H1 (cell line): ENCODE data around the gene ERC1. TPM values are rescaled to one million over a fixed set of nuclear protein-coding genes. Genes with fewer than 3 reads are reported as not detected.

Experiments
- CTCF ChIA-PET: fragments of 300-600 bp; sonication (Branson Sonifier 250); formaldehyde crosslinking; loops from one replicate; lab custom pipeline; 2021; ENCODE audit not compliant: partially characterized antibody; lab: Charles Lee
- POLR2A ChIA-PET: fragments of 300-600 bp; sonication (Branson Sonifier 250); formaldehyde crosslinking; loops from one replicate; lab custom pipeline; 2021; ENCODE audit warnings: inconsistent platforms; ENCODE audit not compliant: partially characterized antibody; lab: Charles Lee
- DNase-seq, 2 experiments: peaks; one replicate each; pipeline versions ENCODE4 v3.0.0 to v3.0.0-alpha.2; 2010 to 2022; ENCODE audit warnings: low spot score in 2 of 2, low read depth in 1 of 2, mixed read lengths in 1 of 2
- FAIRE-seq: peaks from 2 replicates; lab custom pipeline; 2011; peaks lifted over from hg19 to GRCh38; lab: Jason Lieb, UNC
- H2AFZ ChIP-seq: 2 replicates; pipeline ENCODE4 v1.8.1; 2012; ENCODE audit warnings: low read length, inconsistent platforms
- H2AK5ac ChIP-seq: 2 replicates; pipeline ENCODE4 v1.6.1; 2013; ENCODE audit warnings: low read depth, low read length
- H2BK120ac ChIP-seq: replicated peaks from 2 replicates; pipeline ENCODE3; 2013; ENCODE audit warnings: low read depth, low read length, inconsistent platforms
- H2BK12ac ChIP-seq: 2 replicates; pipeline ENCODE4 v1.6.1; 2013; ENCODE audit warnings: low read depth, low read length
- H2BK15ac ChIP-seq: 2 replicates; pipeline ENCODE4 v1.6.1; 2013; ENCODE audit warnings: low read length
- H2BK20ac ChIP-seq: 2 replicates; pipeline ENCODE4 v1.6.1; 2013; ENCODE audit warnings: low read length
- H2BK5ac ChIP-seq: 2 replicates; pipeline ENCODE4 v1.6.1; 2013; ENCODE audit warnings: low read depth, low read length
- H3K14ac ChIP-seq: 2 replicates; pipeline ENCODE4 v1.6.1; 2013; ENCODE audit warnings: inconsistent platforms; ENCODE audit not compliant: insufficient read length
- H3K18ac ChIP-seq: 2 replicates; pipeline ENCODE4 v1.6.1; 2013; ENCODE audit warnings: low read length; ENCODE audit errors: extremely low read depth
- H3K23ac ChIP-seq: 2 replicates; pipeline ENCODE4 v1.6.1; 2013; ENCODE audit warnings: inconsistent platforms; ENCODE audit not compliant: insufficient read length
- H3K23me2 ChIP-seq: 2 replicates; pipeline ENCODE4 v1.6.1; 2013; ENCODE audit warnings: low read depth, low read length
- H3K27ac ChIP-seq: 2 replicates; pipeline ENCODE4 v1.6.1; 2011; ENCODE audit warnings: low read depth, low read length, inconsistent platforms
- H3K27me3 ChIP-seq, 4 experiments: replicated peaks in 1 of 4; 1 replicate in 1 of 4; 2 replicates in 3 of 4; pipeline versions ENCODE4 v1.6.1 to v1.8.1; 2011 to 2013; ENCODE audit warnings: low read length in 3 of 4, mild to moderate bottlenecking in 3 of 4, inconsistent platforms in 2 of 4, mixed read lengths in 2 of 4, moderate library complexity in 1 of 4; ENCODE audit not compliant: control insufficient read depth in 3 of 4, insufficient read depth in 3 of 4; ENCODE audit errors: extremely low read depth in 1 of 4
- H3K36me3 ChIP-seq, 4 experiments: 2 replicates each; pipeline versions ENCODE4 v1.6.1 to v1.8.1; 2011 to 2013; ENCODE audit warnings: mild to moderate bottlenecking in 4 of 4, low read length in 3 of 4, moderate library complexity in 2 of 4, control low read depth in 1 of 4, inconsistent platforms in 1 of 4; ENCODE audit not compliant: insufficient read depth in 4 of 4, control insufficient read depth in 2 of 4
- H3K4ac ChIP-seq: replicated peaks from 2 replicates; pipeline ENCODE3; 2013; ENCODE audit warnings: low read length, low read depth, mixed read lengths, inconsistent platforms; ENCODE audit not compliant: insufficient read length
- H3K4me1 ChIP-seq, 4 experiments: replicated peaks in 1 of 4; 1 replicate in 1 of 4; 2 replicates in 3 of 4; pipeline versions ENCODE4 v1.6.1 to v1.8.1; 2011 to 2013; ENCODE audit warnings: low read length in 3 of 4, inconsistent platforms in 2 of 4, mixed read lengths in 1 of 4; ENCODE audit not compliant: insufficient read depth in 4 of 4, control insufficient read depth in 3 of 4
- H3K4me2 ChIP-seq, 2 experiments: 2 replicates each; pipeline versions ENCODE4 v1.6.1 to v1.8.1; 2011 to 2013; ENCODE audit warnings: low read depth in 2 of 2, low read length in 2 of 2, control low read depth in 1 of 2, inconsistent platforms in 1 of 2, mild to moderate bottlenecking in 1 of 2; ENCODE audit not compliant: insufficient read depth in 1 of 2
- H3K4me3 ChIP-seq, 4 experiments: fragments of 200-600, 300-600 bp in 1 of 4; sonication (generic), shearing (Covaris generic), sonication (Bioruptor Twin) in 1 of 4; 2 replicates each; pipeline versions ENCODE4 v1.5.1 to v1.8.1; 2011 to 2016; ENCODE audit warnings: low read length in 4 of 4, low read depth in 3 of 4, control low read depth in 2 of 4, inconsistent platforms in 2 of 4, mild to moderate bottlenecking in 2 of 4, mixed read lengths in 1 of 4, moderate library complexity in 1 of 4; ENCODE audit not compliant: insufficient read depth in 2 of 4; ENCODE audit errors: extremely low read depth in 1 of 4
- H3K56ac ChIP-seq: replicated peaks from 2 replicates; pipeline ENCODE3; 2013; ENCODE audit warnings: low read depth, mild to moderate bottlenecking, mixed read lengths, low read length, inconsistent platforms; ENCODE audit not compliant: insufficient read length
- H3K79me1 ChIP-seq: 2 replicates; pipeline ENCODE4 v1.6.1; 2013; ENCODE audit warnings: low read depth, low read length, control low read depth
- H3K79me2 ChIP-seq, 2 experiments: 2 replicates each; pipeline versions ENCODE4 v1.6.1 to v1.8.1; 2012 to 2013; ENCODE audit warnings: low read length in 2 of 2, mild to moderate bottlenecking in 2 of 2, inconsistent platforms in 1 of 2; ENCODE audit not compliant: insufficient read depth in 2 of 2, control insufficient read depth in 1 of 2
- H3K9ac ChIP-seq, 4 experiments: replicated peaks in 1 of 4; 1 replicate in 1 of 4; 2 replicates in 3 of 4; pipeline versions ENCODE4 v1.6.1 to v1.8.1; 2011 to 2013; ENCODE audit warnings: low read depth in 3 of 4, low read length in 3 of 4, control low read depth in 2 of 4, mild to moderate bottlenecking in 2 of 4, moderate library complexity in 2 of 4, inconsistent platforms in 1 of 4; ENCODE audit errors: extremely low read depth in 1 of 4
- H3K9me3 ChIP-seq, 2 experiments: 2 replicates each; pipeline versions ENCODE4 v1.6.1 to v1.8.1; 2012 to 2013; ENCODE audit warnings: mild to moderate bottlenecking in 2 of 2, moderate library complexity in 2 of 2, control low read depth in 1 of 2, inconsistent platforms in 1 of 2, low read depth in 1 of 2, low read length in 1 of 2, mixed read lengths in 1 of 2; ENCODE audit not compliant: insufficient read depth in 2 of 2
- H4K20me1 ChIP-seq, 2 experiments: replicated peaks in 1 of 2; 2 replicates each; pipeline versions ENCODE3 to v1.8.1; 2011 to 2013; ENCODE audit warnings: inconsistent platforms in 2 of 2, low read length in 2 of 2, mild to moderate bottlenecking in 1 of 2; ENCODE audit not compliant: insufficient read depth in 2 of 2, control insufficient read depth in 1 of 2
- H4K5ac ChIP-seq: 2 replicates; pipeline ENCODE4 v1.6.1; 2013; ENCODE audit warnings: low read length, low read depth, mixed read lengths, inconsistent platforms; ENCODE audit not compliant: insufficient read length
- H4K8ac ChIP-seq: 2 replicates; pipeline ENCODE4 v1.8.0; 2013; ENCODE audit warnings: mild to moderate bottlenecking, moderate library complexity, low read length, inconsistent platforms; ENCODE audit not compliant: insufficient read depth; ENCODE audit errors: extremely low read depth
- H4K91ac ChIP-seq: replicated peaks from 2 replicates; pipeline ENCODE3; 2013; ENCODE audit warnings: low read length, mixed read lengths, inconsistent platforms; ENCODE audit not compliant: insufficient read length
- JUND ChIP-seq: IDR thresholded peaks from 2 replicates; pipeline ENCODE4 v1.6.1; 2011; ENCODE audit warnings: mild to moderate bottlenecking, improper control_type of control experiment, low read length
- RAD21 ChIP-seq, 2 experiments: IDR thresholded peaks in 1 of 2; conservative IDR thresholded peaks in 1 of 2; 2 replicates each; pipeline ENCODE4 v1.6.1; 2011; ENCODE audit warnings: low read depth in 2 of 2, low read length in 2 of 2, improper control_type of control experiment in 1 of 2, inconsistent platforms in 1 of 2, mild to moderate bottlenecking in 1 of 2, moderate library complexity in 1 of 2
- WGBS, 2 experiments: shearing (Covaris generic) in 1 of 2; methylation state at CpG; one replicate each; pipeline versions ENCODE4 v1.1.6 to v1.1.7; 2013 to 2015; ENCODE audit warnings: low lambda C conversion rate in 2 of 2, mixed read lengths in 2 of 2, inconsistent platforms in 1 of 2, low coverage in 1 of 2, missing lambda C conversion rate in 1 of 2; ENCODE audit not compliant: insufficient replicate concordance in 2 of 2, insufficient coverage in 1 of 2, insufficient read length in 1 of 2; ENCODE audit errors: extremely low coverage in 1 of 2, missing lambda C conversion rate in 1 of 2; 5-methylcytosine and 5-hydroxymethylcytosine counted together
- polyA plus RNA-seq, 7 experiments: library from polyadenylated mRNA; depleted of rRNA in 3 of 7; stranded (reverse) in 5 of 7; unstranded in 2 of 7; fragments of >200 nt in 5 of 7; fragments of 200-250 nt in 2 of 7; gene quantifications; 1 replicate in 5 of 7; 2 replicates in 1 of 7; 4 replicates in 1 of 7; pipeline versions ENCODE4 v1.2.1 to v1.2.3, GENCODE V29; 2011 to 2013; ENCODE audit warnings: missing spikeins in 2 of 7, mixed read lengths in 2 of 7
- total RNA-seq: library from RNA; stranded (reverse); fragmentation: NEBNext Ultra II Directional; extraction: Animal tissue kit (Norgen Biotek cat#: 25700); gene quantifications from 2 replicates; pipeline ENCODE4 v1.2.1, GENCODE V29; 2021

Gene ERC1
- total and polyA plus RNA-seq, 2 of the 8 experiments (the other 6 are each of a cell fraction or from before 2014, with no cell fraction given), result 7.8 to 45.7 TPM

- H3K9ac ChIP-seq, result no peak overlapping the region
- H3K79me2 ChIP-seq, result no peaks in the 10 kb centered on the region
- H4K91ac ChIP-seq, result no peak overlapping the region
- H4K8ac ChIP-seq, result no peak overlapping the region; the same call in 1 of the 2 replicates
- no peak overlapping the region for H2AK5ac ChIP-seq
- H2BK12ac ChIP-seq, result no peak overlapping the region
- H3K56ac ChIP-seq, result no peak overlapping the region
- no peak overlapping the region for H2BK15ac ChIP-seq
- no peak overlapping the region for H3K4me2 ChIP-seq
- no peaks in the 10 kb centered on the region for H3K23me2 ChIP-seq
- DNase-seq (no peak), FAIRE-seq (no peak)
- H3K14ac ChIP-seq, result no peak overlapping the region
- H3K4ac ChIP-seq, result no peak overlapping the region
- WGBS, 2 experiments, result 91% methylated on average over 3 of the region's 3 CpGs; no CpG with 5 or more reads in 1 of the 2 experiments
- H3K79me1 ChIP-seq, result no peaks in the 10 kb centered on the region
- no peak overlapping the region for H2BK120ac ChIP-seq
- no peak overlapping the region for H3K4me3 ChIP-seq
- POLR2A ChIA-PET, result no interaction called here
- H4K5ac ChIP-seq, result no peak overlapping the region
- H3K27me3 ChIP-seq, result no peaks in the 10 kb centered on the region
- CTCF ChIA-PET, result no interaction called here
- TF ChIP-seq JUND (no peak), RAD21 (IDR thresholded peaks at IDR 0.05 in 1 of 2, conservative IDR thresholded peaks at IDR 0.05 in 1 of 2; ENCODE audit: low read depth in 2 of 2, low read length in 2 of 2) (peak; percentile 9 to 26; a peak in 2 of 4 replicates)
- no peak overlapping the region for H2AFZ ChIP-seq
- H2BK20ac ChIP-seq, result no peak overlapping the region
- H3K18ac ChIP-seq, result no peak overlapping the region
- H3K27ac ChIP-seq, result no peak overlapping the region
- no peaks in the 10 kb centered on the region for H4K20me1 ChIP-seq
- no peak overlapping the region for H2BK5ac ChIP-seq
- H3K9me3 ChIP-seq, result peaks cover 3 to 16% of the 10 kb centered on the region in 2 experiments; a peak in 3 of 4 replicates
- H3K4me1 ChIP-seq, result no peaks in the 10 kb centered on the region
- peaks cover 0 to 5% (median 0%) of the 10 kb centered on the region in 4 experiments; a peak in 2 of 8 replicates for H3K36me3 ChIP-seq
- no peak overlapping the region for H3K23ac ChIP-seq
These were observed 407.6 kb downstream of the ERC1 start for GRCh38 chr12:1398673-1399072.
